Neural cell (in vitro differentiated cells): ENCODE results near the gene RASGEF1C.

ENCODE experiments used
- RAD21 ChIP-seq: fragments of 450-650 bp; conservative IDR thresholded peaks from 2 replicates; pipeline ENCODE4 v1.6.1; 2014; ENCODE audit warnings: antibody characterized with exemption, mild to moderate bottlenecking, moderate library complexity
- TF ChIP-seq, protein P1 (sequence below): fragments of 450-650 bp; IDR thresholded peaks from 2 replicates; pipeline ENCODE4 v1.5.1; 2014; ENCODE audit warnings: antibody characterized with exemption, mild to moderate bottlenecking, moderate library complexity; ENCODE audit not compliant: poor library complexity, severe bottlenecking
- TF ChIP-seq, protein P2 (sequence below): IDR thresholded peaks from 2 replicates; pipeline ENCODE4 v1.6.1; 2012; ENCODE audit warnings: borderline replicate concordance

DNA sequence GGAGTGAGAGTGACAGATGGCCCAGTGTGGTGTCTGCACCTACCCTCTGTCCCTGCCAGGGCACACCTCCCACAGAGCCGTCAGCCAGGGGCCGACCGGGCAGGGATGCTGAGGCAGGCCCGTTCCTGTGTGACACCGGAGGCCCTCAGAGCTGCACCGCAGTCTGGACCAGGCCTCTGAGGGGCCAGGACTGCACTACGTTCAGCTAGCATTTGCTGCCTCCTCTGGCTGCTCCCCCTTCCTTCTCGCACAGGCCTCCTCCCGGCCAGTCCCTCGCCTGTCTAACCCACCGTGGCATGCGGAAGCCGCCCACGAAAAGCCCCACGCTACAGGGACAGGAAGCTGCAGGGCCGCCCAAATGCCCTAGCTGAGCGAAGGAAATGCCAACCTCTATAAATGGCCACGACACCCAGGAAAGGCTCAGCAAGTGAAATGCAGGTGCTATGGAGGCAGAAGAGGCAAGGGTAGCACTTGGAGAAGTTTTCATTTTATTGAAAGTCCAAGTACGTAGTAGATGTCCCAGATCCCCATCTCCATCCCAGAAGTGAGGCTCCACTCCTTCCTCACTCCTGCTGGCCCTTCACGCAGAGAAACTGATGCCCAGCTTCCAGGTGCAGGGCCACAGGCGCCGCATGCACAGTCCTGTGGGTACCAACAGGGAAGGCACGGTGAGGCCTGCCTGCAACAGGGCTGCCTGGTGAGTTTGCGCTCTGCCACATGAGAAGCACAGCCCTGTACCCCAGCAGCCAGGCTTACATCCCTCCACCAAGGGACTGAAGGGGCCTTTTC lies 44.2 kb upstream of the RASGEF1C start:
- TF ChIP-seq, protein P1, sequence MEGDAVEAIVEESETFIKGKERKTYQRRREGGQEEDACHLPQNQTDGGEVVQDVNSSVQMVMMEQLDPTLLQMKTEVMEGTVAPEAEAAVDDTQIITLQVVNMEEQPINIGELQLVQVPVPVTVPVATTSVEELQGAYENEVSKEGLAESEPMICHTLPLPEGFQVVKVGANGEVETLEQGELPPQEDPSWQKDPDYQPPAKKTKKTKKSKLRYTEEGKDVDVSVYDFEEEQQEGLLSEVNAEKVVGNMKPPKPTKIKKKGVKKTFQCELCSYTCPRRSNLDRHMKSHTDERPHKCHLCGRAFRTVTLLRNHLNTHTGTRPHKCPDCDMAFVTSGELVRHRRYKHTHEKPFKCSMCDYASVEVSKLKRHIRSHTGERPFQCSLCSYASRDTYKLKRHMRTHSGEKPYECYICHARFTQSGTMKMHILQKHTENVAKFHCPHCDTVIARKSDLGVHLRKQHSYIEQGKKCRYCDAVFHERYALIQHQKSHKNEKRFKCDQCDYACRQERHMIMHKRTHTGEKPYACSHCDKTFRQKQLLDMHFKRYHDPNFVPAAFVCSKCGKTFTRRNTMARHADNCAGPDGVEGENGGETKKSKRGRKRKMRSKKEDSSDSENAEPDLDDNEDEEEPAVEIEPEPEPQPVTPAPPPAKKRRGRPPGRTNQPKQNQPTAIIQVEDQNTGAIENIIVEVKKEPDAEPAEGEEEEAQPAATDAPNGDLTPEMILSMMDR, result no peak
- no peak for TF ChIP-seq RAD21
- TF ChIP-seq, protein P2, sequence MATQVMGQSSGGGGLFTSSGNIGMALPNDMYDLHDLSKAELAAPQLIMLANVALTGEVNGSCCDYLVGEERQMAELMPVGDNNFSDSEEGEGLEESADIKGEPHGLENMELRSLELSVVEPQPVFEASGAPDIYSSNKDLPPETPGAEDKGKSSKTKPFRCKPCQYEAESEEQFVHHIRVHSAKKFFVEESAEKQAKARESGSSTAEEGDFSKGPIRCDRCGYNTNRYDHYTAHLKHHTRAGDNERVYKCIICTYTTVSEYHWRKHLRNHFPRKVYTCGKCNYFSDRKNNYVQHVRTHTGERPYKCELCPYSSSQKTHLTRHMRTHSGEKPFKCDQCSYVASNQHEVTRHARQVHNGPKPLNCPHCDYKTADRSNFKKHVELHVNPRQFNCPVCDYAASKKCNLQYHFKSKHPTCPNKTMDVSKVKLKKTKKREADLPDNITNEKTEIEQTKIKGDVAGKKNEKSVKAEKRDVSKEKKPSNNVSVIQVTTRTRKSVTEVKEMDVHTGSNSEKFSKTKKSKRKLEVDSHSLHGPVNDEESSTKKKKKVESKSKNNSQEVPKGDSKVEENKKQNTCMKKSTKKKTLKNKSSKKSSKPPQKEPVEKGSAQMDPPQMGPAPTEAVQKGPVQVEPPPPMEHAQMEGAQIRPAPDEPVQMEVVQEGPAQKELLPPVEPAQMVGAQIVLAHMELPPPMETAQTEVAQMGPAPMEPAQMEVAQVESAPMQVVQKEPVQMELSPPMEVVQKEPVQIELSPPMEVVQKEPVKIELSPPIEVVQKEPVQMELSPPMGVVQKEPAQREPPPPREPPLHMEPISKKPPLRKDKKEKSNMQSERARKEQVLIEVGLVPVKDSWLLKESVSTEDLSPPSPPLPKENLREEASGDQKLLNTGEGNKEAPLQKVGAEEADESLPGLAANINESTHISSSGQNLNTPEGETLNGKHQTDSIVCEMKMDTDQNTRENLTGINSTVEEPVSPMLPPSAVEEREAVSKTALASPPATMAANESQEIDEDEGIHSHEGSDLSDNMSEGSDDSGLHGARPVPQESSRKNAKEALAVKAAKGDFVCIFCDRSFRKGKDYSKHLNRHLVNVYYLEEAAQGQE, result no peak
